HG02870 (cell line): ENCODE results near the gene ACKR3.

Experiments used
- ATAC-seq: cut with Tn5 transposase; IDR thresholded peaks from one replicate; pipeline ENCODE4 v1.9.1; 2021; ENCODE audit warnings: mild to moderate bottlenecking, moderate library complexity; ENCODE audit not compliant: unreplicated experiment

Gene ACKR3

DNA sequence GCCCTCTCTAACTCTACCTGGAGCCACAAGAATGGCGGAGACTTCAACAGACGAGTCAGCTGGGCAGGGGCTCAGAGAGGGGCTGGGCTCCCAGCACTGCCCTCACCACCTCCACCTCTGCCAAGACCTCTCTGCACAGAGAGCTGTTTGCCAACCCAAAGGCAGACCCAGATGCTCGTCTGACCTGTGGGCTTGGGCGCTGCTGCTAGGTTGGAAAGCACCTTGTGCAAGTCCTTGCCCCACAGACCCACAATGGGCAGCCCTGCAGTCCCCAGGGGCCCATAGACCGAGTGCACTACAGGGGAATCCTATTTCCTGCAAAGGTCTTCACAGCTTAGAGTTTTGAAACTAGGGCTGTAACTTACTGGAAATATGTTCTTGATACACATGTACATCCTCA lies 13.3 kb downstream of the ACKR3 start:
- no peak for ATAC-seq

DNA sequence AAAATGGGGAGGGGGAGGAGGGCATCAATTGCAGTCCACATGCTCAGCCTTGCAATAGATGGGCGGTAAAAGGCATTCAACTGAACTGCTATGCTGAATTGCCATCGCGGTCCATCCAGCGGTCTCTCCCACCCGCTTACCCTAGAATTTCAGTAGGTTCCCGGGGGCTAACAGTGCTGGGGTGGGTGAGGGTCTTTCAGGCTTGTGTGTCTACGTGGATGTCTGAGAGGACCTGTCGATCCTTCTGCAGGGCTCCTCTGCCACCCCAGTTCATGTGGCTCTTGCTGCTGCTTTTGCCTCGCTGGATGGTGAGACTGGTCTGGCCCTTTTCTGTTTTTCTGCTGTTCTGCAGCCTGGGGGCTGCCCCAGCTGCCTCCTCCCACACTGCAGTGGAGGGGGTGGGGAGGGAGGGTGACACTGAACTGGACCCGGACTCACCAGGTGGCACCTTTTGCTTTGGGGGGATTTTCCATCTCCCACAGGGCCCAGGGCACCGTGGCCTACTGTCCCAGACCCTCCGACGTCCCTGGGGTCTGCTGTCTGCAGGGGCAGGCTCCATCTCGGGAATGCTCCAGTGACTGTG lies 14.1 kb downstream of the ACKR3 start:
- no peak for ATAC-seq

DNA sequence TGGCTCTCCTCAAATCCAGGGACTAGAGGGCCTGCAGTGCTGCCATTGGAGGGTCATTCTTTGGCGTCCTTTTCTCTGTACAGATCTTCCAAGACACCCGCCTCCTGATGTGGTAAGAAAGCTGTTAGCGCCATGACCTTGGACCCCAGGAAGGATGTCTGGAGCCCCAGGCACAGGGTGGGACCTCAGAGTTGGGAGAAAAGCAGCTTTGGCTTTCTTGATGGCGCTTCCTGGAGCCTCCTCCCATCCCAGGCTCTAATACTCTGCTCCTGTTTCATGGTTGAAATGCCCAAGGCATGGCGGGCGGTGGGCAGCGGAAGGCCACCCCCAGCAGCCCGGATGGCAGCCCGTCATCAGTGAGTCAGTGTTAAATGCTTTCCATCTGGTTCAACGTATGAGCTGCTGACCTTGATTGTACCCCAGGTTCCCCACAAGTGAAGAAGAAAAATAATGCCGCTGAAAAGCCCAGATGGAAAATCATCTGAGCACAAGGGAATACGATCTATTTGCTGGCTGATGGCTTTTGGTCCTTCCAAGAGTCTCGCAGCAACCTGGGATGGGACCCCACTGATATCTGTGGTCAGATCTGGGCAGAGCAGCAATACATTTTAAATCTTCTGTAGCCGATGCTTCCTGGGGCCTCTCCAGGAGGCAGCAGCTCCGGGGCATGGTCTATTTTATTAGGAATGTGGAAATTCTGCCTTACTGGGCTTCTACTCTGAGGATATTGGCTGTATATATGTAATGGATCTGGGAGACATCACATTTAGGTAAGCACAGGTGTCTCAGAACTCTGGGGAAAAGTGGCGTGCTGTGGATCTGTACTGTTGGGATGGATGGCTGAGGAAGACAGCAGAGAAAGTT lies 15.1 kb downstream of the ACKR3 start:
- no peak for ATAC-seq

GRCh38 chr2:236585966-236586365 lies 16.3 kb downstream of the ACKR3 start:
- ATAC-seq: no peak

GRCh38 chr2:236587861-236588815 lies 18.5 kb downstream of the ACKR3 start:
- no peak for ATAC-seq

- ATAC-seq: no peak
These were observed 19.4 kb downstream of the ACKR3 start for GRCh38 chr2:236588932-236589592.

DNA sequence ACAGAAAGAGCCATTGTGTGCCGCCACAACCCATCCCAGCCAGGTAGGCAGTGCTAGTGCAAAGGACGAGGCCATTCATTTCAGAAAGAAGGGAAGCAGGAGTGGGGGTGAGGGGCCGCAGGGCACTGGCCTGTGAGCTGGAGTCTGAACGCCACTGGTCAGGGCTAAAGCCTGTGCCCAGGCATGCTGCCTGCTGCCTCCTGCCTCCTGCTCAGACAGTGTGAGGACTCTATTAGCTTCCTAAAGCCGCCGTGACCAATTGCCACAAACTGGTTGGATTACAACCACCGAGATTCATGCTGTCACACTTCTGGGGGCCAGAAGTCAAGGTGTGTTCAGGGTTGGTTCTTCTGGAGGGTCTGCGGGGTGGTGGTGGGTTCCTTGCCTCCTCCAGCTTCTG lies 21.2 kb downstream of the ACKR3 start:
- ATAC-seq: no peak

DNA sequence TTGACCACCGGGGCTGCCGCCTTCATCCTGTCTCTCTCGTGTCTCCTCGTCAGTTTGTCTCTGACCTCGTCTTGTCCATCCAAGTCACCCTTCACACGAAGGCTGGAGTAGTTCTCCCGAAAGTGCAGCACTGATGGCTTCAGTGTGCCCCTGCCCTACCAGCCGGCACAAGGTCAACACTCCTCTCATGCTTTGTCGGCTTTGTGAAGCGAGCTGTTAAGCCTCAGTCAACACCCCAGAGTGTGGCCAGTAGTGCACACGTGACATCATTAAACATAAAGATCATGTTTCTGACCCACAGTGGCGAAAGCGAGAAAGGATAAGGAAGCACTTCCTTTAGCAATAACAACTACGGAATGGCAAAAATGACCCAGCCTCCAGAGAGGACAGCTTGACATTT lies 23.2 kb downstream of the ACKR3 start:
- ATAC-seq: no peak

DNA sequence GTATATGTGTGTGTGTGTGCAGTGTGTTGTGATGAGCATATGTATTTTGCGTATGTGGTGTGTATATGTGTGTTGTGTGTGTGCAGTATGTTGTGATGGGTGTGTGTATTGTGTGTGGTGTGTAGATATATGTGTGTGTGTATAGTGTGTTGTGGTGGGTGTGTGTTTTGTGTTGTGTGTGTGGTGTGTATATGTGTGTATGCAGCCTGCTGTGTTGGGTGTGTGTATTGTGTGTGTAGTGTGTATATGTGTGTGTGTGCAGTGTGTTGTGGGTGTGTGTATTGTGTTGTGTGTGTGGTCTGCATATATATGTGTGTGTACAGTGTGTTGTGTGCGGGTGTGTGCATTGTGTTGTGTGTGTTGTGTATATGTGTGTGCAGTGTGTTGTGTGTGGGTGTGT lies 23.9 kb downstream of the ACKR3 start:
- no peak for ATAC-seq

GRCh38 chr2:236593956-236594355 lies 24.3 kb downstream of the ACKR3 start:
- no peak for ATAC-seq

GRCh38 chr2:236597629-236598028 lies 28.0 kb downstream of the ACKR3 start:
- ATAC-seq: no peak

DNA sequence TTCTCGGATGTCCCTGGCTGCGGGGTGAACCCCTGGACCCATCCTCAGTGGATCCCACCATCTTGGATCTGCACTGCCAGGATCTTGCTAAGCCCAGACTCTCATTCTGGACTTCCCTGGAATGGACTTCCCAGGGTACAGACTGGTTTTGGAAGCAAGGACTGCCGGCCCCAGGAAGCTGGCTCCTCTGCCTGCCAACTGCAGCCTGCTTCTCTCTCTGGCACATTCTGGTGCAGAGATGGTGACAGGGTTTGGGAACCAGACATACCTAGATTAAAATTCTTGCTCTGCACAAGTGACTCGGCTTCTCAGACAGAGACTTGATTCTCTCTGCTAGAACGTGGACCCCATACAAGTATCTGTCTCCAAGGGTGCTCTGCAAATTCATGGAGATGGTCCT lies 29.4 kb downstream of the ACKR3 start:
- no peak for ATAC-seq

DNA sequence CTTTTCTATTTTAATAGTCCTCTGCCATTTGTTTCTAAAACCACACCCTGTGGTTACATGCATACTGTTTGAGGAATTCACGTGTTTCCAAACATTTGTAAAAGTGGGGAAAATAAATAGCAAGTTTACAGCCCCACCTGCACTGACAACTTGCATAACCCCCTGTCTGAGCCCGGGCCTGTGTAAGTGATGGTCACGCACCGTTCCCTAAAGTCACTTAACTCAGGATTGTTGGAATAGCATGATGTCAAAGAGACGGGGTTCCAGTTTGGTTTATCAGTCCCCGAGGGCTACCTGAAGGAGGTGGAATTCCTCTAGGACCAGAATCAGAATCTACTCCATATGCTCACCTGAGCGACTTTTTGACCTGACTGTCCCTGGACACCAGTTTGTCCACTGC lies 30.5 kb downstream of the ACKR3 start:
- ATAC-seq: no peak

DNA sequence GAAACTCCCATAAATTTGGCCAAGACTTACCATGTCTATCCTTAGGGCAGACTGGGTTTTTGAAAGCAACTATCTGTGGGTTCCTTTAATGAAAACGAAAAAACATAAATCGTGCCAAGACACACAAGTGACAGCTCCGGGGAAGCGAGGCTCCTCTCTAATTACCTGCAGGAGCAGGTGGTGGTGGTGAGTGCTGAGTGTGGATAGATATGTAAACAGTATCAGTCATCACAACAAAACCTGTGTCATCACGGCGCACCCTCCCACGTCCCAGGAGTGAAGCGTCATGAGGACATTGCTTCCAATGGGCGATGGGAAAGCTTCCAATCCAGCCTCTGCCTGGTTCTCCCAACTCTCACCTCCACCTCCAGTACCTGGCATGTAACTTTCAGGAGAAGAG lies 31.3 kb downstream of the ACKR3 start:
- ATAC-seq: no peak

- ATAC-seq: no peak
These were observed 31.9 kb downstream of the ACKR3 start for GRCh38 chr2:236601316-236602202.

DNA sequence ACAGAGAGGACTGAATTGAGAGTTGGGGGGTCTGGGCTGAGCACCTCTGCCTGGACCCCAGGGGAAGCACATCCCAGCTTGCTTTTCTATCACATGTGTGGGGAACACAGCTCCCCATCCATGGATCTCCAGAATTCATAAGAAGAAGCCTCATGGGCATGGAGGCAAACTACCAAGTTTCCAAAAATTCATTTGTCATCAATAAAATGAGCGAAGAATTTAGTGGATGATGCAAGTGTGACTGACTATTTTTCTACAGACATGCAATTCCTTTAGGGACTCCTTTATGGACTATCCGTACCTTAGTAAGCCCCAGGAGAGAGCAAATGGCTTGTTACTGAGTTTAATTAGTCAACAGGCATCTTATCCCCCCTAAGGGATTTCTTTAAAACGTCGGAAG lies 33.1 kb downstream of the ACKR3 start:
- ATAC-seq: no peak

GRCh38 chr2:236603361-236604015 lies 33.9 kb downstream of the ACKR3 start:
- ATAC-seq: no peak

- ATAC-seq: no peak
These were observed 35.1 kb downstream of the ACKR3 start for GRCh38 chr2:236604575-236605344.

DNA sequence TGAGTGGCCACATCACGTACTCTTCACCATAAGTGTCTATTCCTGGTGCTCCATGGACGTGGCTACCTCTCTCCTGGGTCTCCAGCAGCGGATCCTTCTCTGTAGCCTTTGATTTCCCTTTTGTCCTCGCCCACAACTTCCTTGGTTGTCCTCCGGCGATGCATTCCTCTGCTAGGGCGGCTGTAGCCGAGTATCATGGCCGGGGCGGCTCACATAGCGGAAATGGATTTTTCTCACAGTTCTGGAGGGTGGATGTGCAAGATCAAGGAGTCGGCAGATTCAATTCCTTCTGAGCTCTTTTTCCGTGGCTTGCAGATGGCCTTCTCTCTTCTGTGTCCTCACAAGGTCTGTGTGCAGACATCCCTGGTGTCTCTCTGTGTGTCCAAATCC lies 35.7 kb downstream of the ACKR3 start:
- no peak for ATAC-seq
